ENCODE data around the gene RALGPS1.

GRCh38 chr9:127170652-127171051 lies 256.1 kb downstream of the RALGPS1 start:
- TF ChIP-seq, protein P1, sequence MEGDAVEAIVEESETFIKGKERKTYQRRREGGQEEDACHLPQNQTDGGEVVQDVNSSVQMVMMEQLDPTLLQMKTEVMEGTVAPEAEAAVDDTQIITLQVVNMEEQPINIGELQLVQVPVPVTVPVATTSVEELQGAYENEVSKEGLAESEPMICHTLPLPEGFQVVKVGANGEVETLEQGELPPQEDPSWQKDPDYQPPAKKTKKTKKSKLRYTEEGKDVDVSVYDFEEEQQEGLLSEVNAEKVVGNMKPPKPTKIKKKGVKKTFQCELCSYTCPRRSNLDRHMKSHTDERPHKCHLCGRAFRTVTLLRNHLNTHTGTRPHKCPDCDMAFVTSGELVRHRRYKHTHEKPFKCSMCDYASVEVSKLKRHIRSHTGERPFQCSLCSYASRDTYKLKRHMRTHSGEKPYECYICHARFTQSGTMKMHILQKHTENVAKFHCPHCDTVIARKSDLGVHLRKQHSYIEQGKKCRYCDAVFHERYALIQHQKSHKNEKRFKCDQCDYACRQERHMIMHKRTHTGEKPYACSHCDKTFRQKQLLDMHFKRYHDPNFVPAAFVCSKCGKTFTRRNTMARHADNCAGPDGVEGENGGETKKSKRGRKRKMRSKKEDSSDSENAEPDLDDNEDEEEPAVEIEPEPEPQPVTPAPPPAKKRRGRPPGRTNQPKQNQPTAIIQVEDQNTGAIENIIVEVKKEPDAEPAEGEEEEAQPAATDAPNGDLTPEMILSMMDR (IDR thresholded peaks at IDR 0.05): no peak
- TF ChIP-seq POLR2A (IDR thresholded peaks at IDR 0.05): no peak

Measured in lower leg skin (tissue), 3 donors.